Measurements from ENCODE around the gene ACKR4.

ACKR4 gene

DNA sequence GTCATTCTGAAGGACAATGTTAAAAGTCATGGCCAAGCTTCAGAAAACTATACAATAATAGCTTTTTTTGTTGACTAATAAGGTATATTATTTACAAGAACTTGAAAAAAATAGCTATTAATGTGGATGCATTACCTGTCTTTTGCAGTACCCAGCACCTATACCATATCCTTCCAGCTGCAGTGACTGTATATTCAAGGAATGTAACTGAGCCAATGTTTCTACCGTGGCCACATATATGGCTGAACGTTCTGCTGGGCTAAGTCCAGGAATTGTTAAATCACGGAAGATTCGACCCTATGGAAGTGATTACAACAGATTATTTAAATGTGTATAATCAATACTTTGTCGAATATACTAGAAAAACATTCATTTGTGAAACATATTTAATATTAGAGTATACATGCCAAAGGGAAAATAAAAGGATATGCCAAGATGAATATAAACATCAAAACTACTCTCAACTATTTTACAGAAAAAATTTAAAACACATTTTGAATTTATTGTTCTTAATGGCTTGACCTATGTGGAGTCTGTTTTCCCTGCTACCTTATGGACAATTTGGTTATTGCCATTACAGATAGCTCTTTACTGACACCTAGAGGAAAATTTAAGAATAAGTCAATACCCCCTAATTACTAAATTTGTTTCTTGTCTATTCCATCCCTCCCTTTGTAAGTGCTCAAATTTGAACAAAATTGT, 44.9 kb downstream of the ACKR4 start:
- DNase-seq (ENCODE audit: low read depth, low spot score) = no peak

DNA sequence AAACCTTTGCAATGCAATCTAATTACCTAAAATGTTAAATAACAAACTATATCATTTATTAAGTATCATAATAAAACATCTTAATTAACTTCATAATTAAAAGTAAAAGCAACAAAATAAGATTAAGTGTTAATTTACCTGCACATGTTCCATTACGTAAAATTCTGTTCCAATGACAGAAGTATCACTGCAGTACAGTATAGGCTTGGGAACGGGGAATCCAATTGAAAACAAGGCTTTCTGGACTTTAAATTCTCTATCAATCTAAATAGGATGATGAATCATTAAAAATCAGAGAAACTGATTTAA, 45.4 kb downstream of the ACKR4 start:
- no peak for DNase-seq (ENCODE audit: low read depth, low spot score)

DNA sequence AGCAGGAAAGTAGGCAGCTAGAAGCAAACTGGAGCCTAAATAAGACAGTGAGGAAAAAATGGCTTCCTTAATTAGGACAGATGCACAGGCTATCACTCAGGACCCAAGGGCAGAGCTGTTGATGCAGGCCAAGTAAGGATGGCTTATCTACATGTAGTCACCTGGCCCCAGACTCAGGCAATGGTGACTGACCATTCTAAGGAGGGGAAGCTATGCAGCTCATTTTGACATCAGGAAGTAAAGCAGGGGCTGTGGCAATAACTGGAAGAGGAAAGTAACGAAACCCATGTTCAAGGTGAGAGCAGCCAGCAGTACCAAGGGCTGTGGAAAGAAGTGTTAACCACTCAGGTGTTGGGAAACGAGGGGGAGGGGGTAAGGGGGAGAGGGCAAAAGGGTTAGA, 46.3 kb downstream of the ACKR4 start:
- no peak for DNase-seq (ENCODE audit: low read depth, low spot score)

DNA sequence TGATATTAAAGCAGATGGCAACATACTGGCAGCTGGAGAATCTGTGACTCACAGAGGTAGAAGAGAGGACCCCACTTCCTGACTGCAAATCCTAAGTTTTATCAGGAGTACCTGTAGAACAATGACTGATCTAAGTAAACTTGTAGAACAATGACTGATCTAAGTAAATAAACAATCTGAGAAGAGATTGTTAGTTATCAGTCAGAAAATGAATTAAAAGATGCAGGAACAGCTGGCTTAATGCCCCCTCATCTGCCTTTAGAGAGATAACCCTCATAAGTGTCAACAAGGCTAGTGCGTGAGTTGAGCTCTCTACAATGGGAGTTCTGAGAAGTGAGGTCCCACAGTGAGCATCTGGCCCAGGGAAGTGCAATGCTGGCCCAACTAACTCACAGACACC, 48.0 kb downstream of the ACKR4 start:
- no peak for DNase-seq (ENCODE audit: low read depth, low spot score)

DNA sequence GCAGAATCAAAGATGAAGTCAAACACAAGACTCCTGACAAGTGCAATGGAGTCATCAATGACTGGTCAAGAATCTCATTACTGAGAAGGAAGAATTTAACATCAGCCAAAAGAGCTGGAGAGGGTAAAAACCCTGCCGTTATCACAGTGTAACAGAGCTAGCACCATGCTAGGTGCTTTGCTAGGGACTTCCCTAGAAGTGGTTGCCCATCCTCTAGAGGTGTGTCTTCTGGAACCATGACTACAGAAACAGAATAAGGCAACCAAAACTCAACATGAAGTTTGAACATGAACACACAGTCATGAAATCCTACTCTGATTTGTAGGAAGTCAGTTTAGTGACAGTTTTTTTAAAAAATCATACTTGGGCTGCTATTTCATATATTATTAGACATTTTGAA, 53.1 kb downstream of the ACKR4 start:
- no peak for DNase-seq (ENCODE audit: low read depth, low spot score)

All from activated naive CD8-positive, alpha-beta T cell treated with anti-CD3 and anti-CD28 coated beads, Interleukin-2, amount 50 U/mL, for 16 hours (primary cell).